ENCODE results near the gene GJA9.
"Not testable (repeated sequence)": the region's sequence is repeated elsewhere in the genome, so short reads cannot be mapped to it uniquely, and the experiment has no call there.

Gene GJA9

DNA sequence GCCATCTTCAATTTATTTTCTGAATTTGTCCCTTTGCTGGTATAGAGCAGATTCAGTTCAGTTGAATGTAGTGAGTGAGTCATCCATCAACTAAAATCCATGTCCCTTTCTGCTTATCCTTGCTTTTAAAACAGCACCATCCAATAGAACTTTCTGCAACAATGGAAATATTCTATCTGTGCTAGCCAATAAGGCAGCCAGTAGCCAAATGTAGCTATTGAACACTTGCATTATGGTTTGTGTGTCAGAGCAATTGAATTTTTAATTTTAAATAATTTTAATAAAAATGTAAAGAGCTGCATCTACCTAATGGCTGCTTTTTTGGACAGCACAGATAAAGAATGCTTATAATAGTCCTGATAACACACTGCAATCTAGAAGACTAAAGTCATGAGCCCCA is at the start of gene GJA9:
GJA9 (minus strand) TSS at position 101 of the 400 bp plus-strand sequence. CDS start 5,489 bp downstream, outside the sequence.
- no peak for DNase-seq (ENCODE audit: low read depth, low spot score)
- no peak within 1 kb of the TSS for H3K27ac ChIP-seq

GRCh38 chr1:38929476-38929875 is 48.1 kb upstream of the GJA9 start:
- H3K27ac ChIP-seq: no peak overlapping the region
- DNase-seq (ENCODE audit: low read depth, low spot score): no peak

- DNase-seq (ENCODE audit: low read depth, low spot score): no peak
- H3K27ac ChIP-seq: no peak overlapping the region
These were observed 47.7 kb upstream of the GJA9 start for GRCh38 chr1:38929054-38929453.

GRCh38 chr1:38926091-38926490 is 44.7 kb upstream of the GJA9 start:
- H3K27ac ChIP-seq: no peak overlapping the region
- DNase-seq (ENCODE audit: low read depth, low spot score): no peak

DNA sequence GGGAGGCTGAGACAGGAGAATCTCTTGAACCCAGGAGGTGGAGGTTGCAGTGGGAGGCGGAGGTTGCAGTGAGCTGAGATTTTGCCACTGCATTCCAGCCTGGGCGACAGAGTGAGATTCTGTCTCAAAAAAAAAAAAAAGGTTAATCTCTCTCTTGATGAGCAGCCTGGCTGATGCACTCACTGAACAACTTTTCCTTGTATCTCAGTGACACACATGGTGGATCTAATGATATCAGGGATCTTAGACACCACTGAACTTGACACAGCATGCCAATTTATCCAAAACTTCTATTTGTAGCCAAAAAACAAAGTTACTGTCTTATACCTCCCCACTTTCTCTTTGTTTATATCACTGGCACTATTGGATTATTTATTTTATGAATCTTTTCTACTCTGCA is 44.0 kb upstream of the GJA9 start:
- no peak overlapping the region for H3K27ac ChIP-seq
- no peak for DNase-seq (ENCODE audit: low read depth, low spot score)

GRCh38 chr1:38923607-38924006 is 42.2 kb upstream of the GJA9 start:
- peak; percentile 14 for DNase-seq (ENCODE audit: low read depth, low spot score)
- H3K27ac ChIP-seq: no peak overlapping the region

- no peak overlapping the region for H3K27ac ChIP-seq
- DNase-seq (ENCODE audit: low read depth, low spot score): no peak
These were observed 37.7 kb upstream of the GJA9 start for GRCh38 chr1:38919130-38919529.

GRCh38 chr1:38918568-38918967 is 37.2 kb upstream of the GJA9 start:
- H3K27ac ChIP-seq: no peak overlapping the region
- DNase-seq (ENCODE audit: low read depth, low spot score): no peak

DNA sequence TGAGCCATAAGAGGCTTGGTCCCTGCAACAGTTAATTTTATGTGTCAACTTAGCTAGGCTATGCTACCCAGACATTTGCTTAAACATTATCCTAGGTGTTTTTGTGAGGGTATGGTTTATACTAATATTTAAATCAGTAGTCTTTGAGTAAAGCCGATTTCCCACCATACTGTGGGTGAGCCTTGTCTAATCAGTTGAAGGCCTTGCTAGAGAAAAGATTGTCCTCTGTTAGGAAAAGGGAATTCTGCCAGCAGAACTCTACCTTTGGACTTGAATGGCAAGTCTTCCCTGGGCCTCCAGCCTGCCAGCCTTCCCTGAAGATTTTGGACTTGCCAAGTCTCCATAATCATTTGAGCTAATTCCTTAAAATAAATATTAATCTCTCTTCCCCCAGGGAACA is 36.4 kb upstream of the GJA9 start:
- no peak for DNase-seq (ENCODE audit: low read depth, low spot score)
- no peak overlapping the region for H3K27ac ChIP-seq

- DNase-seq (ENCODE audit: low read depth, low spot score): no peak
These were observed 36.0 kb upstream of the GJA9 start for GRCh38 chr1:38917337-38917736.

GRCh38 chr1:38915352-38915948 is 34.1 kb upstream of the GJA9 start:
- no peak for DNase-seq (ENCODE audit: low read depth, low spot score)
- H3K27ac ChIP-seq: no peak overlapping the region

More at GRCh38 chr1:38917337-38917736, 36.0 kb upstream of the GJA9 start:
- H3K27ac ChIP-seq: no peak overlapping the region

GRCh38 chr1:38914908-38915307 is 33.5 kb upstream of the GJA9 start:
- not testable (repeated sequence) for DNase-seq (ENCODE audit: low read depth, low spot score); H3K27ac ChIP-seq

GRCh38 chr1:38908821-38909220 is 27.4 kb upstream of the GJA9 start:
- DNase-seq (ENCODE audit: low read depth, low spot score): no peak
- no peak overlapping the region for H3K27ac ChIP-seq

GRCh38 chr1:38905985-38906384 is 24.6 kb upstream of the GJA9 start:
- no peak overlapping the region for H3K27ac ChIP-seq
- DNase-seq (ENCODE audit: low read depth, low spot score): no peak

DNA sequence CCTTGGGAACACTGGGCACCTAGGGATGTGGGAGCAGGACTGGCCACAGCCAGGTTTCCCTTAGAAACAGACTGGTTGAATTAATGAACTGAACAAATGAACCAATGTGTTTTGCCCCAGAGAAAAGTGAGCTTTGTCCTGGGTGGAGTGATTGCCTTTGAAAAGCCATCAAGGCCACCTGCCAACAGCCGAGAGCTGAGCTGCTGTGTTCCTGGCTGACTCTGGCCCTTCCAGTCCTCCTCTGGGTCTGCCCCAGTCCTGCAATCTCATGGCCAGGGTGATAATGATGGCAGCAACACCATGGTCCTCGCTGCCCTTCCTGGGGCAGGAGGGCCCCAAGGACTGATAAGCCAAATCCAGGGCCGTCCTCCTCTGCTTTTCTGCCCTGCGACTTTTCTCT is 18.2 kb upstream of the GJA9 start:
- DNase-seq (ENCODE audit: low read depth, low spot score): no peak
- H3K27ac ChIP-seq: peak overlapping the region; percentile 23

DNA sequence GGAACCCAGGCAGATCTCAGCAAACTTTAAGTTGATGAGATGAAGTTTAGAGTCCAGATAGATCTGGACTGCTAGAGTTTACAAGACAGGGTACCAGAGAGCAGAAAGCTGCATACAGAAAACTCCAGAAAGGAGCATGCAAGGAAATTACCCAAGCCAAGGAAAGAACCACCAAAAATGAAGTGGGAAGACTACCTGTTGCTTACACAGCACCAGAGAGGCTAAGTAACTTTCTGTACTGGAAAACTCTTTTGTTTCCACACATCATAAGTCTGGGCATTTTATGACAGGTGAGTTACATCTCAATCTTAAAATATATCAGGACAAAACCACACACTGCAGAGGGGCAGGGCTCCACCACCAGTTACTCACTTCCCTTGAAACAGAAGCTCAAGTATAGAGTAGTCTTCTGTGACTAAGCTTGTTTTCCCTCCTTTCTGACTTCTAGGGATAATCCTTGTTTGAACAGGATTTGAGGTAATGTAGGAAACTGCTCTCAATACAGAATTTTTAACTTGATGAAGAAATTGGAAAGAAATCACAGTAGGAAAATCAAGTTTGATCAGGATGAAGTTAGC is 17.4 kb upstream of the GJA9 start:
- H3K27ac ChIP-seq: peak overlapping the region; percentile 23
- peak; percentile 3 for DNase-seq (ENCODE audit: low read depth, low spot score)

DNA sequence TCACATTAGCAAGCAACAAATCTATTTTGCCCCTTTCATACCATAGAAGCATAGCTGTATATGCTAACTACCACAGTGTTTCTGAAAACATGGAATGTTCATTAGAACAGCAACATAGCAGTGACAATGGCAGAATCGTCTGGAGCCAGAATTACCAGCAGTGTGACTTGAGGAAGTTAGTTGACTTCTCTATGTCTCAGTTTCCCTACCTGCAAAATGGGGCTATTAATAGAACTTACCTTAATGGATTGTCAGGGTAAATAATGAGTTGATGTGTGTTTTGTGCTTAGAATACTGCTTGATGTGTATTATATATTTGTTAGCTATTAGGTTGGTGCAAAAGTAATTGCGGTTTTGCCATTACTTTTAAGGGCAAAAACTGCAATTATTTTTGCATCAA is 14.8 kb upstream of the GJA9 start:
- no peak for DNase-seq (ENCODE audit: low read depth, low spot score)
- H3K27ac ChIP-seq: no peak overlapping the region

- H3K27ac ChIP-seq: no peak overlapping the region
- no peak for DNase-seq (ENCODE audit: low read depth, low spot score)
These were observed 11.6 kb upstream of the GJA9 start for GRCh38 chr1:38892976-38893375.

DNA sequence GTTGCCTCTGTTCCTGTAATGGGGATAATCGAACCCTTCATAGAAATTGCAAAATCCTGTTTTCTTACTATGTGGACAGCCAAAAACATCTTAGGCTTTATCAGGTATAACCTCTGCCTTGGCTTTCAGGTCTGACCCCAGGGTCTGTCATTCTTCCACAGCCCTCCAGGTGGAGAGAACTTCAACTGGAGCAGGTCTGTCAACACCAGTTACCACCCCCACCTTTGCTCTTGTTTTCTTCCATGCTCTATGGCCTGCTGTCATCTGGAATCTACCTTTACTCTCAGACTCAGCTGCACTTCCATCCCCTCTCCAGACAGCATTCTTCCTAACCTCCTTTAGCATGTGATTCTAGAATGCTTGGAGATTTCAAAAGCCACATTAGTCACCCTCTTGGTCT is 10.4 kb upstream of the GJA9 start:
- no peak overlapping the region for H3K27ac ChIP-seq
- DNase-seq (ENCODE audit: low read depth, low spot score): no peak

GRCh38 chr1:38889589-38889988 is 8.2 kb upstream of the GJA9 start:
- no peak for DNase-seq (ENCODE audit: low read depth, low spot score)
- no peak overlapping the region for H3K27ac ChIP-seq

DNA sequence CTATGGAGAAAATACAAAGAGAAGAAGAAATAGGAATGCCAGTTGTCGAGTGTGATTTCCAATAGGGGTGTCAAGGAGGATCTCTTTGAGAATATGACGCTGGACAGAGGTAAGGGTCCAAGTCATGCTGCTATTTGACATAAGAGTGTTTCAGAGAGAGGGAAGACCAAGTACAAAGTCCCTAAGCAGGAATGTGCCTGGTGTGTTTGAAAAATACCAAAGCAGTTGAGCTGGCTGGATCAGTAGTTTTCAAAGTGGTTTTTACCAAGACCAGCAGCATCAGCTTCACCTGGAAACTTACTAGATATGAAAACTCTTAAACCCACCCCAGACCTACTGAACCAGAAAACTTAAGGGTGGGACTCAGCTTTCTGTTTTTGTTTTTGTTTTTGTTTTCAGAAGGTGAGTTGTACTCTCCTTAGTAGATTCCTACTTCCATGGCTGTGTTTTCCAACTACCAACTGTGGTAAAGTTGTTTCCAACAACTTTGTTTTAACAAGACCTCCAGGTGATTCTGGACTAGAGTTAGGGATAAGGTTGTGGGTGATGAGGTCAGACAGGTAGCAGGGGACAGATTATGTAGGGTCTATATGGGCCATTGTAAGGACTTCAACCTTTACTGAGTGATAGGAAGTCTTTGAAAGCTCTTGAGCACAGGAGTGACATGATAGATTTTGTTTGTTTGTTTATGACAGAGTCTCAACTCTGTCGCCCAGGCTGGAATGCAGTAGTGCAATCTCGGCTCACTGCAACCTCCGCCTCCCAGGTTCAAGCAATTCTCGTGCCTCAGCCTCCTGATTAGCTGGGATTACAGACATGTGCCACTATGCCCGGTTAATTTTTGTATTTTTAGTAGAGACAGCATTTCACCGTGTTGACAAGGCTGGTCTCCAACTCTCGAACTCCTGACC is 7.3 kb upstream of the GJA9 start:
- no peak overlapping the region for H3K27ac ChIP-seq
- DNase-seq (ENCODE audit: low read depth, low spot score): no peak
